GM21367 (cell line): Measurements from ENCODE around the gene RGL1.
A peak's percentile ranks its signal among the peaks of the same experiment; 100 is the strongest.

Experiments used
- ATAC-seq: cut with Tn5 transposase; IDR thresholded peaks from one replicate; pipeline ENCODE4 v1.9.1; 2021; ENCODE audit not compliant: unreplicated experiment

RGL1 gene

DNA sequence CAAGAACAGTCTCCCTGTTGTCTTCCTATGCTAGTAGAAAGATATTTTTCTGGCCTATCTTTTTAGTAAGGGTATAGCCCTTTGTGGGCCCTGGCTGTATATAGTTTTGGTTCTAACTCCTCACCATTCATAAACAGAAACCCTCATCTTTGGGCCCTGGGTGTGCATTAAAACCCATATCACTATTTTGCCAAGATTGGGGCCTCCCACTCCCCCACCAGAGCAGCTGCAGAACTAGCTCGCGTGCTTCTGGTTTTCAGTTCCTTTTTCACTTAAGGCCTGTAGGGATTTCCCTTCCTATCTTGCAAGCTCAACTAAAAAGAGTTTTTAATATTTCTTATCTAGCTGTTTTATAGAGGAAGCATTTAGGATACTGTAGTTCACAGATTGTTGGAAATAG is 106.4 kb downstream of the RGL1 start:
- ATAC-seq = peak; percentile 62

DNA sequence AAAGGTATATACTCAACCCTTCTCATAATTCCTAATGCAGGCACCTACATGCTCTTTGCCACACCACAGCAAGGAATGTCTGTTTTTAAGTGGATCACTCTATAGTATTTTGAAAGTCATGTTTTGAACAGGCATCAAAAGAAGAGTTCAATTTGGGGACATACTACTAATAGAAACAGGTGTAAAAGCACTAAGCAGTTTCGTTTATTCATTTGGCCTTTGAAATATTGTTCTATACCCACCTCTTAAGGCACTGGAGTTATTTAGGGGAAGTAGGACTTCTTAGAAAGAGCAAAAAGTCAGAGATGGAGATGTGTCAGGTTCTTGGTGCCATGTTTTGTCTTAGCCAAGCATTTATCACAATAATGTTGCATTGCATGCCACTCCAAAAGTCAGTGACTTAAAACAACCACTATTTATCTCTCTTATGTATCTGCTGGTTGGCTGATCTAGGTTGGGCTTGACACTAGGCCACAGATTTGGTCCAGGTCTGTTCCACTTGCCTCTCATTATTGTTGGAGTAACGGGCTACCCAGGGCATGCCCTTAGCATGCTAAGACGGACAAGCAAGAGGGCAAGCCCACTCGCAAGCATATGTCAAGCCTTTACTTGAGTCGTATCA is 107.5 kb downstream of the RGL1 start:
- peak; percentile 49 for ATAC-seq

DNA sequence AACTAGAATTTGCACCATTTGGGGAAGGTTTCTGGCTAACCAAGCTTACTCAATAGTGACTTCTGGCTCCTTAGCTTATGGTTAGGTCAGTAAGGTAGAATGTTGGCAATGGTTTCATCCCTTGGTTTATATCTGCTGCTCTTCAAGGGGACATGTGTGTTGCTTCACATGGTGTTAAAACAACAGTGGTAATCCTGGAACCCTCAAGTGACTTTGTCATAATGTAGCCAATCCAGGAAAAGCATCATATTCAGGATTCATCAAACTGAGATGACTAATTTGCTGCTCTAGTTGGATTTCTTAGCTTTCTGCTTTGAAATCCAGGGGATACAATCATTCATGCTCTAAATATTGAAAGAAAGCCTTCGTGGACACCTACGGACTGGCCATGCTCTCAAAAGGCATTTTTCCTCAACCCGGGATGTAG is 108.7 kb downstream of the RGL1 start:
- no peak for ATAC-seq

GRCh38 chr1:183914276-183914675 is 109.4 kb downstream of the RGL1 start:
- no peak for ATAC-seq

DNA sequence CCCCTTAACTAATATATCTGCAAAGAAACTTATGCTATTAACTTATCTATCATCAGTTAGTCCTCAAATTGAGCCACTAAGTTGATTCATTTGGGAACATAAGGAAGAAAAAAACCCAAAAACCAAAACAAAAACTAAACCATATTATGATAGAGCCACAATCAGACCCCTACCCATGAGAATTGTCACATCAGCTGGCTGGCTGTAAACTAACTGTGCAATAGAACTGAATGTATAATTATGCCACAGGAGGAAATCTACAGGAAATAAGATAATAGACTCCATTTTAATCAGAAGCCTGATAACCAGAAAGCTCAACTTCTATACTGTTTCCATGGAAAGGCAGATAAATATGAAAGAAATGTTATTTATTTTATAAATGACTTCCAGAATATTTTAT is 110.0 kb downstream of the RGL1 start:
- ATAC-seq = no peak

- ATAC-seq = peak; percentile 30
Observed at GRCh38 chr1:183915625-183916510, 110.9 kb downstream of the RGL1 start.

GRCh38 chr1:183916574-183916973 is 111.7 kb downstream of the RGL1 start:
- ATAC-seq = no peak

DNA sequence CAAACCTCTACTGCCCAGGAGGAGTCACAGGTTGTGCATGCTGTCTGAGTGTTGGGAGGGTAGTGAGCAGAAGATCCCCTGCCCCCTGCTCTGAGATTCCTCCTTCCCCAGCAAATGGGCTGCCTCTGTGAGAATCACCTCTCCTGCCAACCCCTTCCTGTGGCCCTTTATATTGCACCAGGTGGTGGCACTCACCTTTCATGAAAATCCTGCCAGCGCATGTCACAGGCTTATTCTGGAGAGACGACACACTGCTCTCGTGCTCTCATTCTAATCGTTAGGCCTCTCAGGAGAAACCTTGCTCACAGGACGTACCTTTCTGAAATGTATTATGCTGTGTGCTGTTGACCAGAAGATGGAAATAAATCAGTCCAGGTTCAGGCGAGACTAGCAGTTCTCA is 113.7 kb downstream of the RGL1 start:
- no peak for ATAC-seq

GRCh38 chr1:183920651-183921050 is 115.7 kb downstream of the RGL1 start:
- ATAC-seq = no peak

- ATAC-seq = no peak
Observed at GRCh38 chr1:183922197-183922596, 117.3 kb downstream of the RGL1 start.

GRCh38 chr1:183925947-183926346 is 121.0 kb downstream of the RGL1 start:
- ATAC-seq = no peak

- ATAC-seq = no peak
Observed at GRCh38 chr1:183926983-183927382, 122.1 kb downstream of the RGL1 start.

GRCh38 chr1:183931646-183932271 is 126.8 kb downstream of the RGL1 start:
- no peak for ATAC-seq

GRCh38 chr1:183932412-183932811 is 127.5 kb downstream of the RGL1 start:
- no peak for ATAC-seq

DNA sequence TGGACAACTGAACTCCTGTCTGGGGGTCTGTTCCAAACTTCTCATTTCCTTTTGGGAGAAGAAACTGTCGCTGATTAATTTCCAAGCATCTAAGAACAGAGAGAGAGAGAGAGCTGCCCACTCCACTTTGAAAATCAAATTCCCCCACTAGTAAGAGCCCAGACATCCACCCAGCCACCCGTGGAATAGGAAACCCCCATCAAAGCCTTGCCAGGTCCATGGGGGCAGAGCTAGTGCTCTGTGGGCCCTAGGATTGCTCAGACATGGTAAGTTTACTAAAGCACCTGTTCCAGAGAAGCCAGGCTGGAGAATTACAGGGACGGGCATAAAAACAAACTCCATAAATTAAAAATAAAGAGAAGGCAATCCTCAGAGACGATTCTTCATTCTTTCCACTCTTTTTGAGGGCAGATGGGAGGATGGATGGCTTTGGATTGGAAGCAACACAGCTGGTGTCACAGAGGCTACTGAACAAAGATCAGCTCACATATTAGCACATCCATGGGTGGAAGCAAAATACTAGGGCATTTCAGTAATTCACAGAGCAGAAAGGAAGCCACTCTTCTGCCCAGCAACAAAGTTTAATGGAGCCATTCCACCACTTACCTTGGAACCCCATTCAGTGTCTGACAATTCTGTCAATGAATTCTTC is 128.7 kb downstream of the RGL1 start:
- no peak for ATAC-seq

DNA sequence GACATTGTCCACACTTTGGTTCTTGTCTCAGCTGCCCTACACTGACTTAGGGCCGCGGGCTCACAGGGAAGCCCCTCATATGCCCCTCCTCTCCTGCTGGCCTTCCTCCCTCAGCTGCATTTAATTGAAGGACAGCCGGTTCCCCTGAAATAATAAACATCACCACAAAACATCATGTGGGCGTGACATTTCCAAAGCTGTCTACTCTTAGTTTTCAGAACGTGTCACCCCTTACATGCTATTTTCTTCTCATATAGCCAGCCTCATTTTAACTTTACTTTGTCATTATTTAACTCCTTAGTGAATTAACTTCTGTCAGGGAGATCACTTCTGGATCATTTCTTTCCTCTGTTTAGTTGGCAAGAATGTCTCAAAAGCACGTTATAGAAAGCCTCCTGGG is 129.4 kb downstream of the RGL1 start:
- ATAC-seq = no peak

DNA sequence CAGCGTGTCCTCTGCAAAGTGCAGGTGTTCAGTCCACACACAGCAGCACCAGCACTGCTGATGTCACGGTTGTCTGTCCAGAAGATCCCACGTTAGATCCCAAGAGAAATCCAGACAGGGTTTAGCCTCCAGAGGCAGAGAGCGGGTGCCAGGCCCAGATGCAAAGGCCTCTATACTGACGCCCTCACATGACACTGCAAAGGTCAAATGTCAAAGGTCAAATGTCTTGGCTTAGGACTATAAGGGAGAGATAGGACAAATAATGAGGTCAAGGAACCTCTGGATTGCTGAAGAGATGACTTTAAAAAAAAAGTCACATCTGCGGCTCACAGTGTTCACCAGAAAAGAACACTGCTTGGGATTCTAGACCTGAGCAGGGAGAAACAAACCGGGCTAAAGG is 131.1 kb downstream of the RGL1 start:
- ATAC-seq = no peak

DNA sequence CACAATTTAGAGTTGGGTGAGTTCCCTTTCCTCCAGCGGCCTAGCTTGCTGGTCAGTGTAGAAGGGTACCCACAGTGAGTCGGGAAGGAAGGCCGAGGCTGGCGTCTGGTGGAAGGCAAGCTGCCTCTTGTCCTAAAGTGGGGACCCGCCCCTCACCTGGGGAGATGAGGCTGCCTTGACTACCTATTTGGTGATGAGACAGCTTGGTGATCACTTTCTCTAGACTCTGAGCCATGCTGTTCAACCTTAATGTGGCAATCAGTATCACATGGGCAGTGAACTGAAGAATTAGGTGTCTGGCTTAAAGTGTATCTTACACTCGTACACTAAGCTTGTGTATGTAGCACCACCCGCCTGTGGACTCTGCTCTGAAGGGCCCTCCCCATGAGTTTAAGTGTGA is 131.9 kb downstream of the RGL1 start:
- no peak for ATAC-seq

DNA sequence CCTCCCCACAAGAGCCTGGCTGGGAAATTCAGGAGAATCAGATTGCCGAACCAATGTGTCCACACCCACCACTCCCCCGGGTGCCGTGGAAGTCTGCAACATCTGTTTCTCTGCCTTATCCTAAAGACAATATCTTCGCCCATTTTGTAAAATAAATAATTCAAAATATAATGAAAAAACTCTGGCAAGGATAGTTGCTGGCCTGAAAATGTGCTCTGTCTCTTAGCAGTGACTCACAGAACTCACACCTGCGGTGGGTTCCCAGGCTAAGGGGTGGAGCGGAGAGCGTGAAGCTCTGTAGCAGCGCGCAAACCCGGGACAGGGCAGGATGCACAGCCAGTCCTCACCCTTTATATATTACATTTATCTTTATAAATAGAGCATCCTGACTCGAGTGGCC is 132.7 kb downstream of the RGL1 start:
- ATAC-seq = no peak

DNA sequence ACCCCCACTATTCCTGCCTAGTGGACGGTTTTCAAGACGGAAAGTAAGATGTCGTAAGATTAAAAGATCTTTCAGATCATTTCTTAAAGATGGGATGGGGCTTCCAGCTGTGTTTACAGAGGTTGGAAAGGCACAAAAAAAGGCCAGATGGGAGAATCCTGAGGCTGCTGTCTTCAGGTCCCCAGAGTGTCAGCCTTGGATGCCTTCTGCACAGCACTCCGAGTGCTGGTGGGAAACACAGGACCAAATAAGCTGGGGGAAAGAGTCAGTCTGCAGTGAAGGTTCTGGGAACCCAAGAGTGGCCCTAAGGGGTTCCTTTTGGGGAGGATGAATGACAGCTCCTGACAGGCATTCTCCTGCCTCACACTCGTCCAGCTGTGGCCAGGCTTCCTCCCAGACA is 136.1 kb downstream of the RGL1 start:
- no peak for ATAC-seq

DNA sequence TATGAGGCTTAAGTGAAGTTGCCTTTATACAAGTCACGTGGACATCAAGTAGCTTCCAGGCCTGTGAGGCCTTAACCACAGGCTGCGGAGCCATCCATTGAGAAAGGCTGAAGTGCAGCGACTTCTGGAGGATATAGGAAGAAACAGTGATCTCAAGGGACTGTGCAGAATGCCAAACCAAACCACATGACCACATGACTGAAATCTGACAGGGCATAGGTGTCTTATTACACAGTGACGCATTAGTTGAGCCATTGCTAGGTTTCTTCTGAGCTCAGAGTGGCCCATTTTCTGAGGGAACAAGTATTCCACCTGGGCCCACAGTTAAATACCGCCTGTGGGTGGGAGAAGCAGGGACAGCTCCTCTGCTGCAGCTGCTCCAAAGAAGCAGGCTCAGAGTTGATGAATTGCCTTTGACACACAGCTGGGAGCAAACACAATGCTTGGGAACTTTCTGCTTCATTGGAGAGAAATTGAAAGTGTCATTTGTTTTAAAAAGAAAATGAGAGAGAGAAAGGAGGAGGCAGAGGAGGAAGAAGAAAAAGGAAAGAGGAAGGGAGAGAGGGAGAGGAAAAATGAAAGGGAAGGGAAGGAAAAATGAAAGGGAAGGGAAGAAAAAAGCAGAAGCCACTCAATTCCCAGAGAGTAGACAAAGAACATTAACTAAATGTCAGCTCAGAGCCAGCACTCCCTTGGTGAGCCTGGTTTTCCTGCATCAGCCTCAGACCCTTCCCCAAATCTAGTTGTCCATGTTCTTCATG is 138.2 kb downstream of the RGL1 start:
- peak; percentile 62 for ATAC-seq
